ENCODE data around the gene FRY.

FRY gene

DNA sequence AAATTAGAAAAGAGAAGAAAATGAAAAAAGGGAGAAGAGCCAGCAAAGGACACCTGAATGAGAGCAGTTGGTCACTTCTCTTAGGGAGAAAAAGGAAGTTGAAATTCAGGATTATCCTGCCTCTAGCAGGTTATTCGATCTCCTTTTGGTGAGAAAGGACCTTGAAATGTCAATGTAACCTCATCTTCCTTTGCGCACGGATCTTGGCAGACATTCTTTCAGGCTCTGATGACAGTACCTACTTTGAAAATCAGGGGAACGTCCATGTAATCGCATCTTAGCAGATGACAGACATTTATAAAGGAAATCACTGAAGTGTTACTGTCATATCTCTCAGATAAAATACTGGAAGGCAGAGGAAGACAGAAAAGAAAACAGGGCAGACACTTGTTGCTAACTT lies 36.7 kb downstream of the FRY start:
- Histone ChIP-seq H3K9me3 (0 out of 2 replicates have a peak, but pooled peaks cover 2% of the 10 kb centered on the region), H3K9ac (no peak overlapping the region), H4K20me1 (no peaks in the 10 kb centered on the region), H3K4me3 (no peak overlapping the region), H3K27ac (no peak overlapping the region), H3K4me2 (no peak overlapping the region), H3K36me3 (no peaks in the 10 kb centered on the region), H3K4me1 (no peaks in the 10 kb centered on the region), H3K27me3 (no peaks in the 10 kb centered on the region)
- no peak for TF ChIP-seq Cebpa-rat (IDR thresholded peaks at IDR 0.05)

- Histone ChIP-seq H3K36me3 (no peaks in the 10 kb centered on the region), H3K4me1 (no peaks in the 10 kb centered on the region), H3K27ac (no peak overlapping the region), H4K20me1 (no peaks in the 10 kb centered on the region), H3K9me3 (0 out of 2 replicates have a peak, but pooled peaks cover 2% of the 10 kb centered on the region), H3K27me3 (no peaks in the 10 kb centered on the region), H3K9ac (no peak overlapping the region), H3K4me2 (no peak overlapping the region), H3K4me3 (no peak overlapping the region)
- no peak for TF ChIP-seq Cebpa-rat (IDR thresholded peaks at IDR 0.05)
Measured at GRCh38 chr13:32073180-32073864, 41.7 kb downstream of the FRY start.

GRCh38 chr13:32075170-32075851 lies 43.7 kb downstream of the FRY start:
- H3K27me3 ChIP-seq: no peaks in the 10 kb centered on the region
- H3K4me2 ChIP-seq: no peak overlapping the region
- 0 out of 2 replicates have a peak, but pooled peaks cover 2% of the 10 kb centered on the region for H3K9me3 ChIP-seq
- no peak overlapping the region for H3K27ac ChIP-seq
- no peak for TF ChIP-seq Cebpa-rat (IDR thresholded peaks at IDR 0.05)
- H3K4me1 ChIP-seq: no peaks in the 10 kb centered on the region
- no peaks in the 10 kb centered on the region for H4K20me1 ChIP-seq
- no peak overlapping the region for H3K4me3 ChIP-seq
- no peak overlapping the region for H3K9ac ChIP-seq
- no peaks in the 10 kb centered on the region for H3K36me3 ChIP-seq

DNA sequence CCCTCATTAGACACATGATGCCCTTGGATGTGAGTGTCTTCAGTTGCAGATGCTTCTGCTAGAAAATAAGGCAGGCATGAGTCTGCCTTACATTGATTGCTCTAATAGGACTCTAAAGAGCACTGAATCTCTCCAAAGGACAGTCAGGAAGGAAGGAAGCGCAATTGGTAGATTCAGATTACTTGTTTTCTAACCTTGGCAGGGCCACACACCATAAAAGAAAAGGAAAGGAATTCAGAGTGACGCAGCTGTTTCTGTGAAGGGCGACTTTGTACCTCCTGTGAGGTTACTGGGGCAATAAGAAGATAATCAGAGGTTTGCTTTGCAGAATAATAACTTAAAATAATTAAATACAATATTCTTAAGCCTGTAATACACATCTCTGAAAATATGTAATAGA lies 48.0 kb downstream of the FRY start:
- no peak overlapping the region for H3K27ac ChIP-seq
- no peak for TF ChIP-seq Cebpa-rat (IDR thresholded peaks at IDR 0.05)
- H3K9me3 ChIP-seq: no peaks in the 10 kb centered on the region
- no peak overlapping the region for H3K4me2 ChIP-seq
- H3K9ac ChIP-seq: no peak overlapping the region
- no peaks in the 10 kb centered on the region for H3K36me3 ChIP-seq
- H3K4me3 ChIP-seq: no peak overlapping the region
- H3K27me3 ChIP-seq: no peaks in the 10 kb centered on the region
- H3K4me1 ChIP-seq: no peaks in the 10 kb centered on the region
- H4K20me1 ChIP-seq: no peaks in the 10 kb centered on the region

DNA sequence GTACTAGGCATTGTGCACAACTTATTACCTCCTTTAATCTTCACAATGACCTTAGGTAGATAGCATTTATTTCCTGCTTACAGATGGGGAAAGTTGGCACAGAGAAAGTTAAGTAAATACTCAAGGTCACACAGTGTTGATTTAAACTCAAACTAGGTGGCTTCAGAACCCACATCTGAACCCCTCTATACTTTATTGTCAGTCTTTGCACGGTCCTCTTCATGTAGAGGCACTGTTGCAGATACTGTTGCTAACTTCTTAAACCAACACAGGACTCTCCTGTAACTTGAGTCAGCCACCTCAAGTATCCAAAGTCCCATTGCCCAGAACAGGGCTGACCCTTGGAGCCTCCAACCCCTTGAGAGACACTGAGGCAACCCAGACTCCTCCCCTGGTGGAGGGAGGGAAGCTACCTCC lies 48.8 kb downstream of the FRY start:
- no peaks in the 10 kb centered on the region for H3K36me3 ChIP-seq
- no peaks in the 10 kb centered on the region for H4K20me1 ChIP-seq
- no peak overlapping the region for H3K9ac ChIP-seq

DNA sequence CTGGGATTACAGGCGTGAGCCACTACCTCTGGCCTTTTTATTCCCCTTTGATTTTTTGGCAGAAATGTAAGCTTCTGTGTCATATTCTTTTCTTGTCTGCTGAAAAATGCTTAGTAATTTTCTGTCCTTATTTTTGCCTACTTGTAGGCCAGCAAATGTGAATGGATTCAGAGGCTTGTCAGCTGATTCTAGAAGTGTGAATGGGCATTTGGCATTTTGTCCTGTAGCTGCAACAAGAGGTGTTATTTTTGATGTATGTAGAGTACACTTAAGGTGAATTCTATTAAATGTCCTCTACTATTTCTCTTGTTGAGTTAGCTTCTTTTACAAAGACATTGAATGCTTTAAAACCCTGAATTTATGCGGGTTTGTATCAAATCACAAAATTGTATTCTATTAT lies 50.0 kb downstream of the FRY start:
- Histone ChIP-seq H3K27ac (no peak overlapping the region), H3K4me2 (no peak overlapping the region), H3K9me3 (no peaks in the 10 kb centered on the region), H3K4me1 (no peaks in the 10 kb centered on the region), H3K27me3 (no peaks in the 10 kb centered on the region), H3K36me3 (no peaks in the 10 kb centered on the region), H3K9ac (no peak overlapping the region), H3K4me3 (no peak overlapping the region), H4K20me1 (no peaks in the 10 kb centered on the region)
- TF ChIP-seq Cebpa-rat (IDR thresholded peaks at IDR 0.05): no peak

More for the DNA sequence above, 48.8 kb downstream of the FRY start:
- Histone ChIP-seq H3K9me3 (no peaks in the 10 kb centered on the region), H3K4me3 (no peak overlapping the region), H3K4me2 (no peak overlapping the region), H3K27ac (no peak overlapping the region), H3K4me1 (no peaks in the 10 kb centered on the region), H3K27me3 (no peaks in the 10 kb centered on the region)
- TF ChIP-seq Cebpa-rat (IDR thresholded peaks at IDR 0.05): no peak

DNA sequence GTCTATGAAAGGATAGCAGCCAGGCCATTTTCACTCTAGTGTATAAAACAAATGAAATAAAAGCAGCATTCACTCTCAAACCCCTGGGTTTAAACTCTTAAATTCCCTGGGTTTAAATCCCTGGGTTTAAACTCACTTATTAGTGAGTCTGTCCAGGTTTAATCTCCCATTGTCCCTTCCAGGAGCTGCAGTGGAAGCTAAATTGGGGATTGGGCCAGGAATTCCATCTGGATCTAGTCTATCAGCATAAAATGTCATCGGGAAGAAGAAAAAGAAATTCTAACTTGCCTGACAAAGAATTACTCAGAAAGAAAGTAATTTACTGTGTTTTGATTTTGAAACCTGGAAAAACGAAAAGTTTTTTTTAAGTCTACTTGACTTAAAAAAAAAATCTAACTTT lies 54.8 kb downstream of the FRY start:
- H3K4me1 ChIP-seq: peaks cover 11% of the 10 kb centered on the region
- no peak overlapping the region for H3K4me3 ChIP-seq
- no peaks in the 10 kb centered on the region for H3K9me3 ChIP-seq

DNA sequence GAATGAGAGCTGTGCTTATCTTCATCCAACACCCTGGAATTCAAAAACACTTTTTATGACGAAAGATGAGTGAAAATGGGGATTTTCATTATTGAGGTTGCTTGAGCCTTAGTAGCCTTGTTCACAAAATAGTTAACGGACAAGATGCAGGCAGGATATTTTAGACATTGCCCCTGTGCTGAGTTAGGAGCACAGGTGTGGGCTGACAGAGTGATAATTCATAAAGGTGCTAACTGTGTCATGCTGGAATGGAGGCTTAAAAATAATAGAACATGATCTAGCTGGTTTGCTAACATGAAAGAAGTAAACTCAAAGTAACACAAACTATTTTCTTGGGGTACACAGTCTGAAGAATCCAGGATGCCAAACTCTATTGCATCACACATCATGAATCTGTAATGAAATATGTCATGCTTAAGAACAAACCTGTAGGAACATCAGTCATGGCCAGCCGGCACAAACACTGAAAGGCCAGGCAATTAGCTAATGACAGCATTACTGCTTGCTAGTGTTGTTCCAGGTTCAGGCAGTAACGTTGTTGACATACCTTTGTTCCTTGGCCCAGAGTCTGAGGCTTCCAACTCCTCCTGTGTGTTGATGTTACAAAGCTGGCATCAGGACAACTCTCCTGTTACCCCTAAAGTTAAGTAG lies 55.3 kb downstream of the FRY start:
- Histone ChIP-seq H3K36me3 (no peaks in the 10 kb centered on the region), H3K4me2 (no peak overlapping the region), H3K27me3 (no peaks in the 10 kb centered on the region), H4K20me1 (no peaks in the 10 kb centered on the region), H3K9me3 (no peaks in the 10 kb centered on the region), H3K9ac (no peak overlapping the region), H3K27ac (no peak overlapping the region), H3K4me1 (peaks cover 11% of the 10 kb centered on the region), H3K4me3 (no peak overlapping the region)
- TF ChIP-seq Cebpa-rat (IDR thresholded peaks at IDR 0.05): no peak

More for the DNA sequence above, 54.8 kb downstream of the FRY start:
- Histone ChIP-seq H3K27ac (no peak overlapping the region), H3K27me3 (no peaks in the 10 kb centered on the region), H4K20me1 (no peaks in the 10 kb centered on the region), H3K9ac (no peak overlapping the region), H3K4me2 (no peak overlapping the region), H3K36me3 (no peaks in the 10 kb centered on the region)
- no peak for TF ChIP-seq Cebpa-rat (IDR thresholded peaks at IDR 0.05)

DNA sequence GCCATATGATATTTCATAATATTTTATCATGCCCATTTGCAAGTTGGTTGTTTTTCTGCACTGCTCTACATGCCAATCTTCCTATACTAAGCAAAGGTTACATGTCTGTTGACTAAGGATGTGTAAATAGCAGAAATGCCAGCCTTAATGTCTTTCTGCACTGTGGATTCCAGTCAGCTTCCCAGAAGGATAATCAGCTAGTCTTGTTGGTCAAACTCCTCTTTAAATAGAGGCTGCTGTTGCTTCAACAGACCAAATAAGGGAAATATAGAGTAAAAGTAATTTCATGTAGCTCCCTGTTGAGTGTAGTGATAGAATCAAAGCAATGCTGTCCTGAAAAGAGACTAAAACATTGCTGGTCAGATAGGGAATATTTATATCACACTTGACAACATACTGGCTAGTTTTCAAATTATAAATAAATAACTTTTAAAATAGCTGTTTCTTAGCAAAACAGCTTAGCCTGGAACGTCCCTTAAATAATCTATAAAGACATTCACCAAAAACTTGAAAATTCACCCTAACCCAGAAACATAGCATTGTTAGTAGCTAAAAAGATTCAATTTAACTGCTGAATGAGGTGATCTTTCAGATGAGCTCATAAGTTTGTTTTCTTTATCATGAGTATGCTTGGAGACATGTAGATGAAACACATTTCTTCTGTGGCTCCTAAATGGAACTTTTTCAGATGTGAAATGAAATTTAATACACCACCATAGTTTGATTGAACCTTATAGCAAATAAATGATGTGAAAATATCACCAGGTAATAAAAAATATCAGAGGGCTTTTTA lies 56.6 kb downstream of the FRY start:
- Histone ChIP-seq H3K4me2 (no peak overlapping the region), H3K36me3 (no peaks in the 10 kb centered on the region), H3K27me3 (no peaks in the 10 kb centered on the region), H3K9ac (no peak overlapping the region), H3K9me3 (no peaks in the 10 kb centered on the region), H3K4me1 (peaks cover 11% of the 10 kb centered on the region), H3K4me3 (no peak overlapping the region), H3K27ac (no peak overlapping the region), H4K20me1 (no peaks in the 10 kb centered on the region)
- TF ChIP-seq Cebpa-rat (IDR thresholded peaks at IDR 0.05): no peak
